Measurements from ENCODE around the gene NSUN7.

NSUN7 gene

GRCh38 chr4:40850496-40850895 is 100.7 kb downstream of the NSUN7 start:
- no peak for DNase-seq

GRCh38 chr4:40856277-40856839 is 106.6 kb downstream of the NSUN7 start:
- no peak for DNase-seq

GRCh38 chr4:40856840-40857362 is 107.1 kb downstream of the NSUN7 start:
- peak; percentile 65 for DNase-seq

- no peak for DNase-seq
Observed at GRCh38 chr4:40857956-40858355, 108.2 kb downstream of the NSUN7 start.

GRCh38 chr4:40858962-40859361 is 109.2 kb downstream of the NSUN7 start:
- no peak for DNase-seq

Data from NCI-H1105 (cell line).